Karpas-422 (cell line): ENCODE data around the gene AOPEP. TPM values are rescaled to one million over a fixed set of nuclear protein-coding genes. Genes with fewer than 3 reads are reported as not detected.

Source experiments
- DNase-seq: peaks from one replicate; pipeline ENCODE4 v3.0.0-alpha.2; 2015
- H2AFZ ChIP-seq: fragments of 200-600 bp; sonication (generic); 2 replicates; pipeline ENCODE4 v1.6.1; 2014; ENCODE audit warnings: antibody characterized with exemption, low read length, mixed read lengths
- H3K27ac ChIP-seq: fragments of 200-600 bp; sonication (generic); 2 replicates; pipeline ENCODE4 v1.5.1; 2014; ENCODE audit warnings: mild to moderate bottlenecking, low read length, moderate library complexity
- H3K27me3 ChIP-seq: fragments of 200-600 bp; sonication (generic); 2 replicates; pipeline ENCODE4 v1.6.1; 2014; ENCODE audit warnings: low read length, mixed read lengths
- H3K36me3 ChIP-seq: fragments of 200-600 bp; sonication (generic); 2 replicates; pipeline ENCODE4 v1.6.1; 2014; ENCODE audit warnings: low read length, mixed read lengths; ENCODE audit not compliant: insufficient read depth
- H3K4me1 ChIP-seq: fragments of 200-600 bp; sonication (generic); 2 replicates; pipeline ENCODE4 v1.6.1; 2014; ENCODE audit warnings: mild to moderate bottlenecking, low read length, mixed read lengths
- H3K4me2 ChIP-seq: fragments of 200-600 bp; sonication (generic); 2 replicates; pipeline ENCODE4 v1.6.1; 2014; ENCODE audit warnings: low read length, low read depth, mild to moderate bottlenecking; ENCODE audit not compliant: poor library complexity, severe bottlenecking
- H3K4me3 ChIP-seq: fragments of 200-600 bp; sonication (generic); 2 replicates; pipeline ENCODE4 v1.5.1; 2014; ENCODE audit warnings: mild to moderate bottlenecking, antibody characterized with exemption, low read length, mixed read lengths
- H3K79me2 ChIP-seq: fragments of 200-600 bp; sonication (generic); 2 replicates; pipeline ENCODE4 v1.6.1; 2014; ENCODE audit warnings: mild to moderate bottlenecking, low read length, mixed read lengths
- H3K9ac ChIP-seq: fragments of 200-600 bp; sonication (generic); 2 replicates; pipeline ENCODE4 v1.6.0; 2014; ENCODE audit warnings: low read length
- H3K9me2 ChIP-seq: fragments of 200-600 bp; sonication (generic), shearing (Covaris generic); replicated peaks from 2 replicates; pipeline ENCODE4 v1.6.0; 2014; ENCODE audit warnings: mild to moderate bottlenecking, low read length, moderate library complexity; ENCODE audit not compliant: insufficient read depth
- H3K9me3 ChIP-seq: fragments of 300-700, 200-600 bp; sonication (generic); 2 replicates; pipeline ENCODE4 v1.6.1; 2014; ENCODE audit warnings: low read length, mixed read lengths
- H4K20me1 ChIP-seq: fragments of 200-600 bp; sonication (generic); 2 replicates; pipeline ENCODE4 v1.6.1; 2014; ENCODE audit warnings: mild to moderate bottlenecking, antibody characterized with exemption, low read length, low read depth; ENCODE audit not compliant: insufficient read depth
- total RNA-seq: library from RNA; depleted of rRNA; stranded (reverse); fragments of >200 nt; shearing (Covaris generic); gene quantifications from 2 replicates; pipeline ENCODE4 v1.2.3, GENCODE V29; 2014; ENCODE audit warnings: low replicate concordance

AOPEP gene
- total RNA-seq, 1 experiment from 2014 or later, result 22.7 TPM

DNA sequence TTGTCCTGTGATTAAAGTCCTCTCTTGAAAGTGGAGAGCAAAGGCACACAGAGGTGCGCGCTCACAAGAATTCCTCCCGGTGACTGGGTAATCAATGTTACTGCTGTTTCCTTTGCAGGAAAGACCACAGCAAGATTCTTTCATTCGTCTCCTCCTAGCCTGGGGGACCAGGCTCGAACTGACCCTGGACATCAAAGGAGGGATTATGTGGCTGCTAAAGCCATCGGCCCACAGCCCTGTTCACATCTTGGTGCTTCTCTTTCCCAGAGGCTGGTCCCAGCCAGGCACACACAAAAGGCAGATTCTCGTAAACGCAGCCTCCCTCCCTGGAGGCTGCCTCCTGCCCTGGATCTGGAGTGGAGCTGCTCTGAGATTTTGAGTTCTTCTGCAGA, 360.1 kb downstream of the AOPEP start:
- Histone ChIP-seq H4K20me1 (no peaks in the 10 kb centered on the region), H3K9me2 (no peaks in the 10 kb centered on the region), H3K9ac (no peak overlapping the region), H3K4me2 (no peak overlapping the region), H3K9me3 (no peaks in the 10 kb centered on the region), H2AFZ (no peak overlapping the region), H3K79me2 (no peaks in the 10 kb centered on the region), H3K36me3 (no peaks in the 10 kb centered on the region), H3K27ac (no peak overlapping the region), H3K27me3 (no peaks in the 10 kb centered on the region), H3K4me3 (no peak overlapping the region), H3K4me1 (no peaks in the 10 kb centered on the region)
- no peak for DNase-seq

DNA sequence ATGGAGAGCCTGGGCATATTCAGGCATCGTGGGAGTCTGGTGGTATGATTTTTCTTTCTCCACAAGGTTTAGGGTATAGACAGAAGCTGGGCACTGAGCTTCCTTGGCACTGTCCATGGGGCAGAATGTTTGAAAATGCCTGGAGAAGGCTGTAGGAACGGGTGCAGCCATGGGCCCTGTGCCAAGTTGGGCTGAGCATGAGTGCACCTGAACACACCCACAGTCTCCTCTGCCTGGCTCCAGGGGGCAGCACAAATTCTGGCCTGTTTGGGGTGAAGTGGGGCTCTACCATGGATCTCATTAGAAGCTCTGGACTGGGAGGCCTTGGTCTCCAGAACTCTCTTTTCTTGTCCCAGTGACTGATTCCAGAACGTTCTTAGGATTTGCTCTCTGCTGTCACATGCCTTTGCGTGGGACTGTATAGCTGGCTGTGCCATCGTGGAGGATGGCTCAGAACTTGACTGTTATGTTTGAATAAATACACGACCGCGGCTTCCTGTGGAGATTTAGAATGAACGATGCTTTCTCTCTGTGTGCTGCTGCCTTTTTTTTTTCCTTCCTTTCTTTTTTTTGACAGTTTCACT, 361.3 kb downstream of the AOPEP start:
- no peaks in the 10 kb centered on the region for H4K20me1 ChIP-seq
- no peak overlapping the region for H3K27ac ChIP-seq
- H3K4me1 ChIP-seq, result no peaks in the 10 kb centered on the region
- no peak overlapping the region for H3K4me2 ChIP-seq
- H3K36me3 ChIP-seq, result no peaks in the 10 kb centered on the region
- no peaks in the 10 kb centered on the region for H3K27me3 ChIP-seq
- no peaks in the 10 kb centered on the region for H3K9me3 ChIP-seq
- no peaks in the 10 kb centered on the region for H3K9me2 ChIP-seq
- H3K4me3 ChIP-seq, result no peak overlapping the region
- peak; percentile 79 for DNase-seq
- H3K79me2 ChIP-seq, result no peaks in the 10 kb centered on the region
- no peak overlapping the region for H3K9ac ChIP-seq
- no peak overlapping the region for H2AFZ ChIP-seq

DNA sequence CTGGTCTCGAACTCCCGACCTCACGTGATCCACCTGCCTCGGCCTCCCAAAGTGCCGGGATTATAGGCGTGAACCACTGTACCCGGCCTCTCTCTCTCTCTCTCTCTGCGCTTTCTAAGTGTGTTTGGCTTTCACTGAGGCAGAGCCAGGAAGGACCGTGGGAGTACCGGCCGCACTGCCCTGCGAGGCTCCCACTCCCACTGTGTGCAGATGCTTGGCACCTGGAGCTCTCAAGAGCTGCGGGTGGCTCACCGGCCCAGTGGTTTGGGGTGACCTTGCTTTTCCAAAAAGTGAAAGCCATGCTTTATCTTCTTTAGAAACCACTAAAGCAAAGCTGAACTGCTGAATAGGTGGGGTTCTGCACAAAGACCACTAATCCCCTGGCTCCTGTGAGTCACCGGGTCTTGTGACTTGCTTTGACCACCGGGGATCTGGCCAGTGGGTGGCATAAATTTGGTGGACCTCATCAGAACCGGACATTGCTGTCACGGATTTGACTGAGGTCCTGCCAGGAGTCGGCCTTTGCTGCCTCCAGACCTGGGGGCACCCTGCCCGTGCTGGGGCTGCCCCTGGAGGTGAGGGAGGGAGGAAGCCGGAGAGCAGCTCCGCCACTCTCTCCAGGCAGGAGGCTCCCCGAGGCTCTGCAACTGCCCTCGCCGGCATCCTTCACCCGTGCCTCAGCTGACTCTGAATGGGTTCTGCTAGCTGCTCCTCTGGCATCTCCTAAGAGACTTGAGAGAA, 362.1 kb downstream of the AOPEP start:
- no peak overlapping the region for H3K9ac ChIP-seq
- no peaks in the 10 kb centered on the region for H3K79me2 ChIP-seq

DNA sequence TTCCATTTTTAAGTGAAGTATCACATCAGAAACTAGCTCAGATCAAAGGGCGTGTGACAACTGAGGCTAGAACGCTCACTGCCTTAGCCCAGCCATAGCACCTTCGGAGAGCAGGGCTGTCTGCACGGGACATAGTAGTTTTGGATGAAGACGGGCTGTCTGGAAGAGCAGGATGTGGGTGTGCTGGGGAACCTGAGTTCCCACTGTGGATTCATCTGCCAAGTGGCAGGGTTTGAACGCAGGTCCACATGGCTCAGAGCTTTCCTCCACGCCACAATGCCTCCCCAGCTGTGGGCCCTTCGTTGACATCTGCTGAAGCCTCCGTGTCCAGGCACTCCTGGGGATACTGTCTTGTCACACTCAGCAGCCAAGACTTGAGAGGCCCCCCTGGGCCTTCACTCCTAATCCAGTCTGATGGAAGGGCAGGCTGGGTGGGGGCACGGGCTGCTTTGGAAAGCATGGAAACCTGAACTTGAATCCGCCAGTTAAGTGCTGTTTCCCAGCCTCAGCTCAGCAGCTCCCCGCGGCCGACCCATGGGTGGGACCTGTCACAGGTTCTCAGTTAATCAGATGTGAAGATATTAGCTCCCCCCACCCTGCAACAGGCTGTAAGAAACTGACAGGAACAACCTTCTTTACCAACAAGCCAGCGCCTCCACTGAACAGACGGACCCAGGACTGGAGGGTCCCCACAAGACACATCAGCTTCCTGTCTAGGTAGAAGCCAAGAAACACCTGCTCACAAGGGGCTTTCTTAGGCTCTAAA, 362.9 kb downstream of the AOPEP start:
- Histone ChIP-seq H3K9me3 (no peaks in the 10 kb centered on the region), H3K4me3 (no peak overlapping the region), H3K27me3 (no peaks in the 10 kb centered on the region), H3K4me1 (no peaks in the 10 kb centered on the region), H3K9ac (no peak overlapping the region), H3K9me2 (no peaks in the 10 kb centered on the region), H3K36me3 (no peaks in the 10 kb centered on the region), H3K27ac (no peak overlapping the region), H2AFZ (no peak overlapping the region), H3K4me2 (no peak overlapping the region), H3K79me2 (no peaks in the 10 kb centered on the region), H4K20me1 (no peaks in the 10 kb centered on the region)
- no peak for DNase-seq

More for the DNA sequence above, 362.1 kb downstream of the AOPEP start:
- Histone ChIP-seq H3K4me2 (no peak overlapping the region), H3K9me3 (no peaks in the 10 kb centered on the region), H3K9me2 (no peaks in the 10 kb centered on the region), H3K36me3 (no peaks in the 10 kb centered on the region), H3K27ac (no peak overlapping the region), H3K4me1 (no peaks in the 10 kb centered on the region), H2AFZ (no peak overlapping the region), H4K20me1 (no peaks in the 10 kb centered on the region), H3K4me3 (no peak overlapping the region), H3K27me3 (no peaks in the 10 kb centered on the region)
- no peak for DNase-seq

DNA sequence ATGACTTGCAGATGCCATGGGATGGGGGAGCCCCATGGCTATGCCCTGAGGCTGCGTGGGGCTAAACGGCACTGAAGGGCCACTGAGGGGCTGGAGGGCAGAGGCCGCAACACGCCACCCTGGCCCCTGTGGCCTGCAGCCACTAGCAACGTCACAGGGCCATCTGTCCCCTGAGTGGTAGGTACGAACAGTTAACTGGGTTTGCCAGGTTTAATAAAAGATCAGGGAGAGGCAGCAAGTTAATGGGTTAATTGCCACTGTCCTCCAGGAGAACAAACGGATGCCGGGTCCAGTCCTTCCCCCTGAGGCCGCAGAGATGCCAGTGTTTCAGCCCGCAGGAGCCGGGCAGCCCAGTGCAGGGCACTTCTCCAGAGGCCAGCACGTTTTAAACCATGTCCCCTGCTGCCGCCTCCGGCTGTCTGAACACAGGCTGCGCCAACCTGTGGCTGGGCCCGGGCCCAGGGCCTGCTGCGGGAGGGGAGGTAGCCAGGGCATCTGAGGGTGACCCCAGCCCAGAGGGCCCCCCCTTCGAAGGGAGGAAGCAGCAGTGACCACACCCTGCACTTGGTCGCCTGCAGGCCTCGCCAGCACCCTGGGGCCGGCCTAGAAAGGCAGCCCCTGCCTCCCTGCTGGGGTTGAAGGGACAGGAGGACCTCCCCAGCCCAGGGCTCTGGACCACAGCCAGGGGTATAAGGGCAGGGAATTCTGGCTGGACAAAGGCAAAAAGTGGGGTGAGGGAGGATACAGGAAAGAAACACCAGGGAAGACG, 363.7 kb downstream of the AOPEP start:
- H4K20me1 ChIP-seq, result no peaks in the 10 kb centered on the region
- no peak overlapping the region for H3K9ac ChIP-seq
- H3K79me2 ChIP-seq, result no peaks in the 10 kb centered on the region
- no peak for DNase-seq
- H3K4me3 ChIP-seq, result no peak overlapping the region
- H3K36me3 ChIP-seq, result no peaks in the 10 kb centered on the region
- H2AFZ ChIP-seq, result no peak overlapping the region
- H3K27me3 ChIP-seq, result no peaks in the 10 kb centered on the region
- H3K4me1 ChIP-seq, result no peaks in the 10 kb centered on the region
- no peak overlapping the region for H3K27ac ChIP-seq
- H3K9me2 ChIP-seq, result no peaks in the 10 kb centered on the region
- H3K4me2 ChIP-seq, result no peak overlapping the region
- no peaks in the 10 kb centered on the region for H3K9me3 ChIP-seq

DNA sequence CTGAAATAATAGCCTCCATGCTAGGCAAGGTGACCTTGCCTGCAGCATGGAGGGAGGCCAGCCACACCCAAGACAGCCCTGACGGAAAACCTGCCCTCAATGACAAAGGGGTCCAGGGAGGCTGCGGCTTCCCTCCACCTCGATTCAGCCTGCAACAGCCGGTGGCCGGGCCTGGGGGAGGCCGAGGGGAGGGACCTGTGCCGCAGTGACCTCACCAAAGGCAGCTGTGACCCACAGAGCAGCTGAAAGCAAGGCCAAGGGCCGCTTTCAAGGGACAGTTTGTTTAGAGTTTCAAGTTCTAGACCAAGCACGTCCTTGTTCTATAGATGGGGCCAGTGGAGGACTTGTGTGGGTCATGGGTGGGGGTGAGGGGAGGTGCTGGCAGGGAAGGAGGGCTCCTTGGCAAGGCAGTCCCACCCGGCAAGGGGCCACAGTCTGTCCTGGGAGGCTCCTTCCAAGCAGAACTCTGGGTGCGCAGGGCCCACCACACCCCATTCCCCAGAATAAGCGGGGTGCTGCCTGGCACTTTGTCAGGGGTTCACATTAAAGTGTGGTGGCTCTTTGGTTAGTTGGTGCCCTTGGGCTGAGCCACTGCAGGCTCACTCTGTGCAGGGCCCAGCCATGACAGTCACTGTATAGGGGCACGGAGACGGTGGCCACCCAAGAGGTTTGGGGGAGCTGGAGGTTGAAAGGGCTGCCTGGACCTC, 364.5 kb downstream of the AOPEP start:
- no peak overlapping the region for H2AFZ ChIP-seq
- no peaks in the 10 kb centered on the region for H4K20me1 ChIP-seq
- H3K4me1 ChIP-seq, result no peaks in the 10 kb centered on the region
- no peak overlapping the region for H3K4me3 ChIP-seq
- H3K27ac ChIP-seq, result no peak overlapping the region
- no peak overlapping the region for H3K9ac ChIP-seq
- no peak overlapping the region for H3K4me2 ChIP-seq
- no peaks in the 10 kb centered on the region for H3K9me3 ChIP-seq
- H3K36me3 ChIP-seq, result no peaks in the 10 kb centered on the region
- no peaks in the 10 kb centered on the region for H3K9me2 ChIP-seq
- no peaks in the 10 kb centered on the region for H3K27me3 ChIP-seq
- DNase-seq, result no peak
- no peaks in the 10 kb centered on the region for H3K79me2 ChIP-seq

DNA sequence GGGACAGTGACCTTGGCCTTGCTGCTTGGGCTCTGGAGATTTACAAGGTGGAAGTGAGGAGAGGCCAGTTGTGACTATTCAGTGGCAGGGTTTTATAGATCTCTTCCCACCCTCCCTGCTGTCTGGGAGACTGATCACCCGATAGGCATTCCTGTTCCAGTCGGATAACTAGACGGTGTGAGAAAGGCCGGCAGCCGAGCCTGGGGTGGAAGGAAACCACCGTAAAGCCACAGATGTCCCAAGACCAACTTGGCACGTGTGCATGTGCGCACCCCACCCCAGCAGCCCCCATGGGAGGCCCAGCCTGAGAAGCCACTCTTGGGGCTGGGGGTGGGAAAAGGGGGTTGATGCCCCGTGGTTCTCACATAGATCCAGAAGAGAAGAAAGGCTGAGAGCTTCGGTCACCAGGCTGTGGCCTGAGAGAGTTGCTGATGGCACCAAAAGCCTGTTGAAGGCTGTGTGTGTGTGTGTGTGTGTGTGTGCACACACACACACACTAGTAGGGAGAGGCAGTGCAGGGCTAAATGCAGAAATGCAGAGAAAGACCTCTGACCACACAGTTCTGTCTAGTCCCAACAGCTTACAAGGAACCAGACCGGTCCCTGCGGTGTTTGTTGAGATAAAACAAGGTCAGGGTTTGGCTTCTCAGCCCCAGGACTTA, 365.2 kb downstream of the AOPEP start:
- H3K9ac ChIP-seq, result no peak overlapping the region
- no peak for DNase-seq
- H3K4me1 ChIP-seq, result no peaks in the 10 kb centered on the region
- no peaks in the 10 kb centered on the region for H3K79me2 ChIP-seq
- no peaks in the 10 kb centered on the region for H3K9me2 ChIP-seq
- no peaks in the 10 kb centered on the region for H3K36me3 ChIP-seq
- H3K9me3 ChIP-seq, result no peaks in the 10 kb centered on the region
- no peaks in the 10 kb centered on the region for H3K27me3 ChIP-seq
- no peaks in the 10 kb centered on the region for H4K20me1 ChIP-seq
- no peak overlapping the region for H3K4me3 ChIP-seq
- no peak overlapping the region for H3K4me2 ChIP-seq
- no peak overlapping the region for H2AFZ ChIP-seq
- no peak overlapping the region for H3K27ac ChIP-seq
